OCI-LY1 (cell line): ENCODE results near the gene CBX6.

Experiments used
- H2AFZ ChIP-seq: fragments of 200-600 bp; sonication (generic), shearing (Covaris generic); 2 replicates; pipeline ENCODE4 v1.6.0; 2014; ENCODE audit warnings: antibody characterized with exemption, mild to moderate bottlenecking, low read length
- H3F3A ChIP-seq: fragments of 200-600 bp; sonication (generic), shearing (Covaris generic); 2 replicates; pipeline ENCODE4 v1.6.0; 2014; ENCODE audit warnings: mild to moderate bottlenecking, antibody characterized with exemption, low read length, moderate library complexity; ENCODE audit not compliant: insufficient read depth
- H3K27ac ChIP-seq: fragments of 200-600 bp; sonication (generic); 2 replicates; pipeline ENCODE4 v1.5.1; 2014; ENCODE audit warnings: low read length, mixed run types, mild to moderate bottlenecking, low read depth; ENCODE audit not compliant: poor library complexity, severe bottlenecking
- H3K27me3 ChIP-seq: fragments of 200-600 bp; sonication (generic); 2 replicates; pipeline ENCODE4 v1.6.0; 2014; ENCODE audit warnings: antibody characterized with exemption, mild to moderate bottlenecking, low read length, moderate library complexity; ENCODE audit not compliant: insufficient read depth
- H3K36me3 ChIP-seq: fragments of 200-600 bp; sonication (generic); 2 replicates; pipeline ENCODE4 v1.6.1; 2014; ENCODE audit warnings: mild to moderate bottlenecking, antibody characterized with exemption, low read length, moderate library complexity, mixed read lengths; ENCODE audit not compliant: insufficient read depth
- H3K4me1 ChIP-seq: fragments of 200-600 bp; sonication (generic); 2 replicates; pipeline ENCODE4 v1.5.1; 2014; ENCODE audit warnings: mild to moderate bottlenecking, low read length, moderate library complexity; ENCODE audit not compliant: insufficient read depth, severe bottlenecking
- H3K4me2 ChIP-seq: fragments of 200-600 bp; sonication (generic), shearing (Covaris generic); 2 replicates; pipeline ENCODE4 v1.6.1; 2014; ENCODE audit warnings: low read length
- H3K4me3 ChIP-seq: fragments of 200-600 bp; sonication (generic); 2 replicates; pipeline ENCODE4 v1.5.1; 2014; ENCODE audit warnings: low read length, low read depth, mild to moderate bottlenecking, mixed read lengths; ENCODE audit not compliant: poor library complexity, severe bottlenecking
- H3K79me2 ChIP-seq: fragments of 200-600 bp; shearing (Covaris generic); 2 replicates; pipeline ENCODE4 v1.6.1; 2016; ENCODE audit warnings: mixed run types, low read length, mixed read lengths; ENCODE audit not compliant: insufficient read depth
- H3K9ac ChIP-seq: fragments of 200-600 bp; sonication (generic), shearing (Covaris generic); 2 replicates; pipeline ENCODE4 v1.6.1; 2014; ENCODE audit warnings: mild to moderate bottlenecking, low read length, mixed read lengths
- H3K9me2 ChIP-seq: fragments of 200-600 bp; sonication (generic), shearing (Covaris generic); 2 replicates; pipeline ENCODE4 v1.6.1; 2014; ENCODE audit warnings: low read depth, mild to moderate bottlenecking, low read length, mixed read lengths
- H3K9me3 ChIP-seq: fragments of 200-600 bp; shearing (Covaris generic); 2 replicates; pipeline ENCODE4 v1.6.1; 2014; ENCODE audit warnings: low read length, mixed read lengths
- H4K20me1 ChIP-seq: fragments of 200-600 bp; sonication (generic), shearing (Covaris generic); 2 replicates; pipeline ENCODE4 v1.6.0; 2016; ENCODE audit warnings: mild to moderate bottlenecking, low read length; ENCODE audit not compliant: insufficient read depth
- CTCF ChIP-seq: fragments of 200-600 bp; sonication (generic), shearing (Covaris generic); IDR thresholded peaks from 2 replicates; pipeline ENCODE4 v1.5.1; 2017; ENCODE audit warnings: mild to moderate bottlenecking, antibody characterized with exemption, low read length, moderate library complexity, mixed read lengths
- EZH2 ChIP-seq: fragments of 200-600 bp; sonication (generic), shearing (Covaris generic); IDR thresholded peaks from 2 replicates; pipeline ENCODE4 v1.8.0; 2017; ENCODE audit warnings: borderline replicate concordance, mixed run types, mild to moderate bottlenecking, antibody characterized with exemption, low read length, moderate library complexity, mixed read lengths

CBX6 gene

GRCh38 chr22:38869663-38870062 is 2.4 kb downstream of the CBX6 start:
- H3K4me1 ChIP-seq, result peaks cover 32% of the 10 kb centered on the region
- no peak overlapping the region for H3K27ac ChIP-seq
- H3K27me3 ChIP-seq, result 0 out of 2 replicates have a peak, but pooled peaks cover 3% of the 10 kb centered on the region
- H3K36me3 ChIP-seq, result peaks cover 44% of the 10 kb centered on the region
- peak overlapping the region; percentile 68 for H3K4me2 ChIP-seq
- H3F3A ChIP-seq, result no peaks in the 10 kb centered on the region
- no peaks in the 10 kb centered on the region for H3K9me3 ChIP-seq
- no peak overlapping the region for H3K4me3 ChIP-seq
- H2AFZ ChIP-seq, result no peak overlapping the region
- H3K9ac ChIP-seq, result no peak overlapping the region; the same call in 1 of the 2 replicates
- no peak for TF ChIP-seq EZH2
- TF ChIP-seq CTCF, result no peak
- no peaks in the 10 kb centered on the region for H3K79me2 ChIP-seq
- no peaks in the 10 kb centered on the region for H3K9me2 ChIP-seq
- no peaks in the 10 kb centered on the region for H4K20me1 ChIP-seq

DNA sequence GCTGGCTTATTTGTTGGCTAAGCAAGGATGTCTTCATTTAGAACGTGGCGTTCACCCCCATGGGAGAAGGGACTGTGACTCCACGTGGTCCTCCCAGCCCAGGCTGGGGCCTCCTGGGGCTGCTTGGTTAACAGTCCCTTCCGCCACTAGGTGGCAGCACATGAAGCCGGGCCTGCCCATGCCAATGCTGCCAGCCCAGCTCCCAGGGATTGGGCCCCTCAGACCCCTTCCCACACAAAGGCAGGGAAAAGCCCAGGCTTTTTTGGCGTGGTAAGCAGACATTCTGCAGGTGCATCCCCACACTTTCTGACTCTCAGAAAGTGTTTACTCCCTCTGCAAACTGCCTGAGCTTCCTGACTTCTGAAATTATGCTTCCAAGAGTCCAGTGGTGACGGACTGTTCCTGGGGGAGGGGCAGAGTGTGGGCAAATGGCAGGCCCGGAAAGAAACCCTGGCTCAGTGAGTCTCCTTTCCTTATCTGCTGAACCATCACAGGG is 3.1 kb downstream of the CBX6 start:
- Histone ChIP-seq H3K4me2 (no peak overlapping the region), H3K9ac (no peak overlapping the region)

GRCh38 chr22:38868286-38868721 is 3.7 kb downstream of the CBX6 start:
- Histone ChIP-seq H3K27ac (no peak overlapping the region), H3K4me3 (no peak overlapping the region), H3K9me2 (no peaks in the 10 kb centered on the region), H3K9ac (no peak overlapping the region), H3K79me2 (no peaks in the 10 kb centered on the region), H3K9me3 (no peaks in the 10 kb centered on the region), H3K36me3 (peaks cover 44% of the 10 kb centered on the region), H3K4me1 (peaks cover 32% of the 10 kb centered on the region), H3F3A (no peaks in the 10 kb centered on the region), H4K20me1 (no peaks in the 10 kb centered on the region), H3K27me3 (no peaks in the 10 kb centered on the region), H3K4me2 (no peak overlapping the region), H2AFZ (no peak overlapping the region)
- TF ChIP-seq CTCF, result no peak
- no peak for TF ChIP-seq EZH2

More for the DNA sequence above, 3.1 kb downstream of the CBX6 start:
- Histone ChIP-seq H3K36me3 (peaks cover 44% of the 10 kb centered on the region), H3K4me1 (peaks cover 32% of the 10 kb centered on the region), H3K4me3 (no peak overlapping the region), H4K20me1 (no peaks in the 10 kb centered on the region), H3K9me3 (no peaks in the 10 kb centered on the region), H2AFZ (no peak overlapping the region), H3K9me2 (no peaks in the 10 kb centered on the region), H3K27ac (no peak overlapping the region), H3F3A (no peaks in the 10 kb centered on the region), H3K27me3 (no peaks in the 10 kb centered on the region), H3K79me2 (no peaks in the 10 kb centered on the region)
- TF ChIP-seq CTCF (peak; percentile 92), EZH2 (no peak)
